Skeletal muscle tissue (tissue), 4 donors: ENCODE data around the gene GSK3B. TPM values are rescaled to one million over a fixed set of nuclear protein-coding genes. Genes with fewer than 3 reads are reported as not detected.
"Not testable (repeated sequence)": the region's sequence is repeated elsewhere in the genome, so short reads cannot be mapped to it uniquely, and the experiment has no call there.

Source experiments
- H3K27ac ChIP-seq: one replicate; pipeline ENCODE4 v1.7.0; 2013; ENCODE audit warnings: mild to moderate bottlenecking, low read depth, low read length, inconsistent platforms
- H3K27me3 ChIP-seq, 3 donors: one replicate each; pipeline ENCODE4 v1.7.0; 2013; ENCODE audit warnings: low read length in 3 of 3; ENCODE audit not compliant: control insufficient read depth in 3 of 3, insufficient read depth in 3 of 3
- H3K36me3 ChIP-seq, 3 donors: one replicate each; pipeline ENCODE4 v1.7.0; 2013; ENCODE audit warnings: low read length in 3 of 3; ENCODE audit not compliant: control insufficient read depth in 3 of 3, insufficient read depth in 3 of 3
- H3K4me1 ChIP-seq, 3 donors: one replicate each; pipeline ENCODE4 v1.7.0; 2013; ENCODE audit warnings: low read length in 3 of 3, mild to moderate bottlenecking in 3 of 3; ENCODE audit not compliant: control insufficient read depth in 3 of 3, insufficient read depth in 3 of 3
- H3K4me3 ChIP-seq, 3 donors: one replicate each; pipeline ENCODE4 v1.7.0; 2013; ENCODE audit warnings: low read length in 3 of 3
- H3K9ac ChIP-seq, 3 donors: one replicate each; pipeline ENCODE4 v1.7.0; 2013; ENCODE audit warnings: low read length in 3 of 3, mild to moderate bottlenecking in 3 of 3, moderate library complexity in 2 of 3, low read depth in 1 of 3
- H3K9me3 ChIP-seq, 3 donors: one replicate each; pipeline ENCODE4 v1.7.0; 2013; ENCODE audit warnings: low read length in 3 of 3; ENCODE audit not compliant: control insufficient read depth in 3 of 3
- total RNA-seq: library from RNA; depleted of rRNA; stranded (reverse); fragments of >200 nt; gene quantifications from one replicate; pipeline ENCODE4 v1.2.3, GENCODE V29; 2014
- donor health status: Osteomylitis.

GSK3B gene
- total RNA-seq, 1 donor from 2014 or later = 30.3 TPM

GRCh38 chr3:119989981-119990655 lies 104.1 kb downstream of the GSK3B start:
- Histone ChIP-seq H3K27ac (no peak overlapping the region), H3K9me3 (no peaks in the 10 kb centered on the region), H3K4me1 (peaks cover 0 to 6% (median 0%) of the 10 kb centered on the region in 3 donors), H3K9ac (no peak overlapping the region), H3K4me3 (no peak overlapping the region), H3K27me3 (no peaks in the 10 kb centered on the region), H3K36me3 (peaks cover 0 to 1% (median 0%) of the 10 kb centered on the region in 3 donors)

- H3K9me3 ChIP-seq, H3K4me1 ChIP-seq, H3K27ac ChIP-seq, H3K36me3 ChIP-seq, H3K4me3 ChIP-seq, H3K27me3 ChIP-seq, H3K9ac ChIP-seq: not testable (repeated sequence)
These were observed 107.4 kb downstream of the GSK3B start for GRCh38 chr3:119986812-119987211.

- Histone ChIP-seq H3K27me3 (no peaks in the 10 kb centered on the region), H3K4me1 (peaks cover 4 to 23% (median 15%) of the 10 kb centered on the region in 3 donors), H3K9ac (no peak overlapping the region), H3K9me3 (no peaks in the 10 kb centered on the region), H3K4me3 (no peak overlapping the region), H3K27ac (no peak overlapping the region), H3K36me3 (no peaks in the 10 kb centered on the region)
These were observed 112.9 kb downstream of the GSK3B start for GRCh38 chr3:119981386-119981785.

GRCh38 chr3:119978554-119979208 lies 115.6 kb downstream of the GSK3B start:
- Histone ChIP-seq H3K36me3 (no peaks in the 10 kb centered on the region), H3K27ac (no peak overlapping the region), H3K27me3 (no peaks in the 10 kb centered on the region), H3K9ac (no peak overlapping the region), H3K4me3 (no peak overlapping the region), H3K9me3 (no peaks in the 10 kb centered on the region), H3K4me1 (peaks cover 4 to 23% (median 15%) of the 10 kb centered on the region in 3 donors)

- Histone ChIP-seq H3K27me3 (no peaks in the 10 kb centered on the region), H3K4me1 (peaks cover 4 to 23% (median 15%) of the 10 kb centered on the region in 3 donors), H3K27ac (no peak overlapping the region), H3K4me3 (no peak overlapping the region), H3K9ac (no peak overlapping the region), H3K9me3 (no peaks in the 10 kb centered on the region), H3K36me3 (no peaks in the 10 kb centered on the region)
These were observed 116.9 kb downstream of the GSK3B start for GRCh38 chr3:119977353-119977752.

GRCh38 chr3:119976214-119976613 lies 118.0 kb downstream of the GSK3B start:
- H3K36me3 ChIP-seq = no peaks in the 10 kb centered on the region
- peaks cover 4 to 23% (median 15%) of the 10 kb centered on the region in 3 donors for H3K4me1 ChIP-seq
- H3K27ac ChIP-seq = no peak overlapping the region
- no peaks in the 10 kb centered on the region for H3K9me3 ChIP-seq
- H3K4me3 ChIP-seq = no peak overlapping the region
- H3K9ac ChIP-seq = no peak overlapping the region
- no peaks in the 10 kb centered on the region for H3K27me3 ChIP-seq

- Histone ChIP-seq H3K4me3 (no peak overlapping the region), H3K27ac (no peak overlapping the region), H3K27me3 (no peaks in the 10 kb centered on the region), H3K4me1 (peaks cover 4 to 23% (median 15%) of the 10 kb centered on the region in 3 donors), H3K36me3 (no peaks in the 10 kb centered on the region), H3K9me3 (no peaks in the 10 kb centered on the region), H3K9ac (no peak overlapping the region)
These were observed 119.6 kb downstream of the GSK3B start for GRCh38 chr3:119974656-119975055.

GRCh38 chr3:119973018-119973646 lies 121.1 kb downstream of the GSK3B start:
- peaks cover 0 to 8% (median 5%) of the 10 kb centered on the region in 3 donors for H3K4me1 ChIP-seq
- H3K27me3 ChIP-seq = no peaks in the 10 kb centered on the region
- no peaks in the 10 kb centered on the region for H3K36me3 ChIP-seq
- H3K27ac ChIP-seq = no peak overlapping the region
- H3K9ac ChIP-seq = no peak overlapping the region
- no peak overlapping the region for H3K4me3 ChIP-seq
- H3K9me3 ChIP-seq = no peaks in the 10 kb centered on the region

- Histone ChIP-seq H3K27me3 (no peaks in the 10 kb centered on the region), H3K4me3 (no peak overlapping the region), H3K9ac (no peak overlapping the region), H3K36me3 (no peaks in the 10 kb centered on the region), H3K4me1 (no peaks in the 10 kb centered on the region), H3K27ac (no peak overlapping the region), H3K9me3 (no peaks in the 10 kb centered on the region)
These were observed 124.5 kb downstream of the GSK3B start for GRCh38 chr3:119969759-119970158.

- Histone ChIP-seq H3K36me3 (peaks cover 0 to 2% (median 0%) of the 10 kb centered on the region in 3 donors), H3K4me1 (no peaks in the 10 kb centered on the region), H3K9me3 (no peaks in the 10 kb centered on the region), H3K27ac (no peak overlapping the region), H3K27me3 (no peaks in the 10 kb centered on the region), H3K9ac (no peak overlapping the region), H3K4me3 (no peak overlapping the region)
These were observed 126.8 kb downstream of the GSK3B start for GRCh38 chr3:119967353-119968006.
